ENCODE measurements around the gene AHRR.
A peak's percentile ranks its signal among the peaks of the same experiment; 100 is the strongest.

Gene AHRR

GRCh38 chr5:440401-441201, 119.1 kb downstream of the AHRR start:
- DNase-seq (ENCODE audit: low read depth in 3 of 3, low spot score in 1 of 3) = no peak

- DNase-seq (ENCODE audit: low read depth in 3 of 3, low spot score in 1 of 3) = no peak
These were observed 120.5 kb downstream of the AHRR start for GRCh38 chr5:441996-442334.

- peak; percentile 20 to 69 (median 65) for DNase-seq (ENCODE audit: low read depth in 3 of 3, low spot score in 1 of 3)
These were observed 121.1 kb downstream of the AHRR start, which contains the start of gene EXOC3 for GRCh38 chr5:442335-443238. EXOC3 (plus strand) TSS chr5:443176; CDS start chr5:446206, 3,030 bp downstream.

- DNase-seq (ENCODE audit: low read depth in 3 of 3, low spot score in 1 of 3) = no peak
These were observed 122.0 kb downstream of the AHRR start for GRCh38 chr5:443239-444151.

- no peak for DNase-seq (ENCODE audit: low read depth in 3 of 3, low spot score in 1 of 3)
These were observed 122.7 kb downstream of the AHRR start for GRCh38 chr5:444226-444625.

- DNase-seq (ENCODE audit: low read depth in 3 of 3, low spot score in 1 of 3) = no peak
These were observed 124.1 kb downstream of the AHRR start for GRCh38 chr5:445591-445990.

- no peak for DNase-seq (ENCODE audit: low read depth in 3 of 3, low spot score in 1 of 3)
These were observed 124.8 kb downstream of the AHRR start for GRCh38 chr5:446066-446882.

GRCh38 chr5:446883-447263, 125.4 kb downstream of the AHRR start:
- no peak for DNase-seq (ENCODE audit: low read depth in 3 of 3, low spot score in 1 of 3)

- no peak for DNase-seq (ENCODE audit: low read depth in 3 of 3, low spot score in 1 of 3)
These were observed 126.0 kb downstream of the AHRR start for GRCh38 chr5:447501-447900.

- no peak for DNase-seq (ENCODE audit: low read depth in 3 of 3, low spot score in 1 of 3)
These were observed 126.7 kb downstream of the AHRR start for GRCh38 chr5:448061-448765.

GRCh38 chr5:448766-449090, 127.2 kb downstream of the AHRR start:
- DNase-seq (ENCODE audit: low read depth in 3 of 3, low spot score in 1 of 3) = no peak

GRCh38 chr5:449151-449550, 127.6 kb downstream of the AHRR start:
- DNase-seq (ENCODE audit: low read depth in 3 of 3, low spot score in 1 of 3) = no peak

- no peak for DNase-seq (ENCODE audit: low read depth in 3 of 3, low spot score in 1 of 3)
These were observed 130.3 kb downstream of the AHRR start for GRCh38 chr5:451587-452458.

GRCh38 chr5:452978-453710, 131.6 kb downstream of the AHRR start:
- DNase-seq (ENCODE audit: low read depth in 3 of 3, low spot score in 1 of 3) = no peak

GRCh38 chr5:453725-454481, 132.4 kb downstream of the AHRR start:
- DNase-seq (ENCODE audit: low read depth in 3 of 3, low spot score in 1 of 3) = no peak

GRCh38 chr5:454936-455335, 133.4 kb downstream of the AHRR start:
- DNase-seq (ENCODE audit: low read depth in 3 of 3, low spot score in 1 of 3) = no peak

GRCh38 chr5:455806-456205, 134.3 kb downstream of the AHRR start:
- no peak for DNase-seq (ENCODE audit: low read depth in 3 of 3, low spot score in 1 of 3)

Measured in stimulated activated CD4-positive, alpha-beta T cell treated with anti-CD3 and anti-CD28 coated beads, TNF-alpha, amount 100 ng/mL, for 1 hour (primary cell).